ENCODE measurements around the gene CHD1.

- TF ChIP-seq, protein P1, sequence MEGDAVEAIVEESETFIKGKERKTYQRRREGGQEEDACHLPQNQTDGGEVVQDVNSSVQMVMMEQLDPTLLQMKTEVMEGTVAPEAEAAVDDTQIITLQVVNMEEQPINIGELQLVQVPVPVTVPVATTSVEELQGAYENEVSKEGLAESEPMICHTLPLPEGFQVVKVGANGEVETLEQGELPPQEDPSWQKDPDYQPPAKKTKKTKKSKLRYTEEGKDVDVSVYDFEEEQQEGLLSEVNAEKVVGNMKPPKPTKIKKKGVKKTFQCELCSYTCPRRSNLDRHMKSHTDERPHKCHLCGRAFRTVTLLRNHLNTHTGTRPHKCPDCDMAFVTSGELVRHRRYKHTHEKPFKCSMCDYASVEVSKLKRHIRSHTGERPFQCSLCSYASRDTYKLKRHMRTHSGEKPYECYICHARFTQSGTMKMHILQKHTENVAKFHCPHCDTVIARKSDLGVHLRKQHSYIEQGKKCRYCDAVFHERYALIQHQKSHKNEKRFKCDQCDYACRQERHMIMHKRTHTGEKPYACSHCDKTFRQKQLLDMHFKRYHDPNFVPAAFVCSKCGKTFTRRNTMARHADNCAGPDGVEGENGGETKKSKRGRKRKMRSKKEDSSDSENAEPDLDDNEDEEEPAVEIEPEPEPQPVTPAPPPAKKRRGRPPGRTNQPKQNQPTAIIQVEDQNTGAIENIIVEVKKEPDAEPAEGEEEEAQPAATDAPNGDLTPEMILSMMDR (IDR thresholded peaks at IDR 0.05) = no peak
- no peak for TF ChIP-seq POLR2A (IDR thresholded peaks at IDR 0.05)
Observed at GRCh38 chr5:98898743-98899142, 30.1 kb downstream of the CHD1 start.

Data from uterus (tissue), 2 donors.